CD14-positive monocyte (primary cell): Measurements from ENCODE around the gene CREBBP. TPM values are rescaled to one million over a fixed set of nuclear protein-coding genes. Genes with fewer than 3 reads are reported as not detected.

Source experiments
- DNase-seq, 3 donors: peaks; one replicate each; pipeline ENCODE4 v3.0.0-alpha.2; 2011 to 2022
- H2AFZ ChIP-seq: 2 replicates; pipeline ENCODE4 v1.6.0; 2012; ENCODE audit warnings: mild to moderate bottlenecking, low read depth, low read length, inconsistent platforms; ENCODE audit not compliant: insufficient read depth, poor library complexity, severe bottlenecking
- H3K27ac ChIP-seq, 2 donors: 1 replicate in 1 of 2; 2 replicates in 1 of 2; pipeline ENCODE4 v1.5.1; 2012 to 2013; ENCODE audit warnings: low read length in 2 of 2, control low read depth in 1 of 2, inconsistent platforms in 1 of 2, low read depth in 1 of 2, mild to moderate bottlenecking in 1 of 2
- H3K27me3 ChIP-seq, 2 donors: one replicate each; pipeline versions ENCODE4 v1.6.0 to v1.6.1; 2011 to 2013; ENCODE audit warnings: low read length in 2 of 2; ENCODE audit not compliant: control insufficient read depth in 2 of 2, insufficient read depth in 2 of 2
- H3K36me3 ChIP-seq, 2 donors: replicated peaks in 1 of 2; 1 replicate in 1 of 2; 2 replicates in 1 of 2; pipeline versions ENCODE4 v1.5.1 to v1.6.1; 2012 to 2013; ENCODE audit warnings: low read length in 2 of 2, control low read depth in 1 of 2, inconsistent platforms in 1 of 2, mild to moderate bottlenecking in 1 of 2; ENCODE audit not compliant: insufficient read depth in 2 of 2, control insufficient read depth in 1 of 2
- H3K4me1 ChIP-seq, 2 donors: 1 replicate in 1 of 2; 2 replicates in 1 of 2; pipeline versions ENCODE4 v1.5.1 to v1.6.1; 2012 to 2013; ENCODE audit warnings: low read length in 2 of 2, control low read depth in 1 of 2, inconsistent platforms in 1 of 2, mild to moderate bottlenecking in 1 of 2, moderate library complexity in 1 of 2; ENCODE audit not compliant: insufficient read depth in 2 of 2, control insufficient read depth in 1 of 2
- H3K4me2 ChIP-seq: replicated peaks from 2 replicates; pipeline ENCODE3; 2012; ENCODE audit warnings: low read length, moderate library complexity, mild to moderate bottlenecking; ENCODE audit not compliant: poor library complexity, severe bottlenecking; ENCODE audit errors: extremely low read depth
- H3K4me3 ChIP-seq, 3 experiments: fragments of 200-600 bp in 1 of 3; sonication (generic) in 1 of 3; replicated peaks in 1 of 3; 1 replicate in 2 of 3; 2 replicates in 1 of 3; pipeline ENCODE4 v1.5.1; 2011 to 2013; ENCODE audit warnings: low read length in 3 of 3, mild to moderate bottlenecking in 3 of 3, control low read depth in 2 of 3, low read depth in 2 of 3, inconsistent platforms in 1 of 3, moderate library complexity in 1 of 3
- H3K79me2 ChIP-seq: 2 replicates; pipeline ENCODE4 v1.6.0; 2012; ENCODE audit warnings: mild to moderate bottlenecking, control low read depth, inconsistent platforms, low read length, moderate library complexity; ENCODE audit not compliant: insufficient read depth
- H3K9ac ChIP-seq: 2 replicates; pipeline ENCODE4 v1.6.0; 2017; ENCODE audit warnings: low read length, mild to moderate bottlenecking; ENCODE audit not compliant: insufficient read depth, poor library complexity, severe bottlenecking
- H3K9me3 ChIP-seq, 2 donors: replicated peaks in 1 of 2; 1 replicate in 1 of 2; 2 replicates in 1 of 2; pipeline versions ENCODE4 v1.5.1 to v1.6.1; 2012 to 2013; ENCODE audit warnings: low read length in 2 of 2, control low read depth in 1 of 2; ENCODE audit not compliant: control insufficient read depth in 1 of 2, insufficient read depth in 1 of 2
- H4K20me1 ChIP-seq: 2 replicates; pipeline ENCODE4 v1.6.0; 2012; ENCODE audit warnings: mild to moderate bottlenecking, low read length, control low read depth, moderate library complexity; ENCODE audit not compliant: insufficient read depth
- H3K27ac Mint-ChIP-seq, 7 donors: one replicate each; pipeline ENCODE4 v1.8.0; 2020; ENCODE audit warnings: mild to moderate bottlenecking in 7 of 7, mixed read lengths in 7 of 7, moderate library complexity in 6 of 7, inconsistent platforms in 2 of 7
- H3K27me3 Mint-ChIP-seq, 3 donors: one replicate each; pipeline ENCODE4 v1.8.0; 2021 to 2022; ENCODE audit warnings: low read depth in 3 of 3, mild to moderate bottlenecking in 3 of 3, mixed read lengths in 3 of 3, moderate library complexity in 3 of 3, inconsistent platforms in 1 of 3
- H3K36me3 Mint-ChIP-seq, 2 donors: one replicate each; pipeline ENCODE4 v1.8.0; 2020; ENCODE audit warnings: mixed read lengths in 2 of 2, inconsistent platforms in 1 of 2, mild to moderate bottlenecking in 1 of 2
- H3K4me1 Mint-ChIP-seq: one replicate; pipeline ENCODE4 v1.8.0; 2020; ENCODE audit warnings: mild to moderate bottlenecking, mixed read lengths
- H3K4me3 Mint-ChIP-seq, 2 donors: one replicate each; pipeline ENCODE4 v1.8.0; 2020; ENCODE audit warnings: mild to moderate bottlenecking in 2 of 2, mixed read lengths in 2 of 2, moderate library complexity in 1 of 2
- H3K9me3 Mint-ChIP-seq, 7 donors: one replicate each; pipeline ENCODE4 v1.8.0; 2020 to 2022; ENCODE audit warnings: mixed read lengths in 7 of 7, mild to moderate bottlenecking in 6 of 7, moderate library complexity in 6 of 7, inconsistent platforms in 2 of 7
- CTCF ChIP-seq: fragments of 200-600 bp; IDR thresholded peaks from one replicate; pipeline ENCODE4 v1.8.0; 2022; ENCODE audit warnings: antibody characterized with exemption, mild to moderate bottlenecking
- WGBS: methylation state at CpG from one replicate; pipeline ENCODE4 v1.1.5; 2013; ENCODE audit warnings: missing lambda C conversion rate; ENCODE audit not compliant: insufficient coverage; 5-methylcytosine and 5-hydroxymethylcytosine counted together
- intact Hi-C, 2 donors: fragments of 100-400 bp; cut with micrococcal nuclease; formaldehyde crosslinking; loops; one replicate each; pipeline versions ENCODE4 v1.15.0 to v1.15.1; 2023
- polyA plus RNA-seq, 3 donors: library from polyadenylated mRNA; depleted of rRNA in 1 of 3; unstranded in 2 of 3; stranded (reverse) in 1 of 3; fragments of 300-500 nt in 2 of 3; fragments of >200 nt in 1 of 3; fragmentation: Illumina TruSeq in 2 of 3; gene quantifications; 1 replicate in 2 of 3; 2 replicates in 1 of 3; pipeline ENCODE4 v1.2.3, GENCODE V29; 2012 to 2021

Gene CREBBP
- polyA plus RNA-seq, 3 donors = 2.1 to 26.9 (median 6.2) TPM

- TF ChIP-seq CTCF = no peak
- peak overlapping the region in 2 of 7 donors; percentile 12 to 31 for H3K27ac Mint-ChIP-seq
Measured at GRCh38 chr16:3687021-3687420, 193.5 kb downstream of the CREBBP start.

GRCh38 chr16:3681206-3681605, 199.3 kb downstream of the CREBBP start:
- Histone ChIP-seq H3K79me2 (no peaks in the 10 kb centered on the region), H3K27ac (no peak overlapping the region), H3K27me3 (no peaks in the 10 kb centered on the region), H3K4me3 (no peak overlapping the region), H2AFZ (no peak overlapping the region), H3K9me3 (no peaks in the 10 kb centered on the region), H3K36me3 (peaks cover 44 to 62% of the 10 kb centered on the region in 2 donors), H4K20me1 (no peaks in the 10 kb centered on the region), H3K4me2 (no peak overlapping the region), H3K9ac (no peak overlapping the region), H3K4me1 (no peaks in the 10 kb centered on the region)
- no peak for DNase-seq
- H3K27me3 Mint-ChIP-seq = peaks cover 0 to 2% (median 0%) of the 10 kb centered on the region in 3 donors
- peaks cover 3% of the 10 kb centered on the region for H3K4me1 Mint-ChIP-seq
- no peak overlapping the region for H3K27ac Mint-ChIP-seq
- H3K4me3 Mint-ChIP-seq = no peak overlapping the region
- intact Hi-C loops = no loop called here
- peaks cover 50 to 77% of the 10 kb centered on the region in 2 donors for H3K36me3 Mint-ChIP-seq
- 100% methylated on average over 1 of the region's 3 CpGs for WGBS
- no peak for TF ChIP-seq CTCF
- peaks cover 0 to 2% (median 0%) of the 10 kb centered on the region in 7 donors for H3K9me3 Mint-ChIP-seq

More at GRCh38 chr16:3687021-3687420, 193.5 kb downstream of the CREBBP start:
- Histone ChIP-seq H3K27ac (no peak overlapping the region), H4K20me1 (no peaks in the 10 kb centered on the region), H3K27me3 (no peaks in the 10 kb centered on the region), H3K9ac (no peak overlapping the region), H3K9me3 (no peaks in the 10 kb centered on the region), H3K4me2 (no peak overlapping the region), H3K4me3 (no peak overlapping the region), H3K4me1 (peaks cover 6 to 7% of the 10 kb centered on the region in 2 donors), H3K79me2 (no peaks in the 10 kb centered on the region), H3K36me3 (peaks cover 25 to 51% of the 10 kb centered on the region in 2 donors), H2AFZ (no peak overlapping the region)
- Mint-ChIP-seq H3K9me3 (peaks cover 0 to 2% (median 0%) of the 10 kb centered on the region in 7 donors), H3K4me1 (peaks cover 10% of the 10 kb centered on the region), H3K27me3 (peaks cover 1 to 4% (median 4%) of the 10 kb centered on the region in 3 donors), H3K4me3 (no peak overlapping the region), H3K36me3 (peaks cover 45 to 65% of the 10 kb centered on the region in 2 donors)
- intact Hi-C loops = no loop called here
- DNase-seq = no peak
- 80% methylated on average over 2 of the region's 7 CpGs for WGBS
